Mesenteric fat pad (tissue), 1 donor: ENCODE data around the gene ZDHHC14. TPM values are rescaled to one million over a fixed set of nuclear protein-coding genes. Genes with fewer than 3 reads are reported as not detected.
A peak's percentile ranks its signal among the peaks of the same experiment; 100 is the strongest.

Source experiments
- DNase-seq: peaks from one replicate; pipeline ENCODE4 v3.0.0-alpha.2; 2020; ENCODE audit warnings: low spot score
- total RNA-seq: library from RNA; stranded (reverse); fragmentation: NEBNext Ultra II Directional; extraction: Animal tissue kit (Norgen Biotek cat#: 25700); gene quantifications from one replicate; pipeline ENCODE4 v1.2.1, GENCODE V29; 2021
- donor health status: DM: yes; HTN: yes; CAD: no.

Gene ZDHHC14
- total RNA-seq, 1 donor from 2014 or later = 8.5 TPM

- DNase-seq = peak; percentile 45
Observed at GRCh38 chr6:157609556-157609955, 228.6 kb downstream of the ZDHHC14 start.

- peak; percentile 84 for DNase-seq
Observed at GRCh38 chr6:157610451-157610999, 229.5 kb downstream of the ZDHHC14 start.

GRCh38 chr6:157611406-157611805 is 230.4 kb downstream of the ZDHHC14 start:
- DNase-seq = peak; percentile 45

GRCh38 chr6:157613011-157613522 is 232.1 kb downstream of the ZDHHC14 start:
- DNase-seq = no peak

GRCh38 chr6:157614026-157614568 is 233.1 kb downstream of the ZDHHC14 start:
- DNase-seq = no peak

GRCh38 chr6:157615420-157615769 is 234.4 kb downstream of the ZDHHC14 start:
- DNase-seq = no peak

- no peak for DNase-seq
Observed at GRCh38 chr6:157615951-157616350, 235.0 kb downstream of the ZDHHC14 start.

GRCh38 chr6:157620944-157621343 is 240.0 kb downstream of the ZDHHC14 start:
- no peak for DNase-seq

GRCh38 chr6:157621406-157621805 is 240.4 kb downstream of the ZDHHC14 start:
- peak; percentile 51 for DNase-seq

GRCh38 chr6:157622427-157622826 is 241.4 kb downstream of the ZDHHC14 start:
- DNase-seq = no peak

GRCh38 chr6:157625111-157625510 is 244.1 kb downstream of the ZDHHC14 start:
- no peak for DNase-seq

GRCh38 chr6:157625764-157626163 is 244.8 kb downstream of the ZDHHC14 start:
- DNase-seq = no peak

GRCh38 chr6:157627195-157627966 is 246.4 kb downstream of the ZDHHC14 start:
- DNase-seq = no peak

GRCh38 chr6:157628463-157628862 is 247.5 kb downstream of the ZDHHC14 start:
- DNase-seq = no peak

GRCh38 chr6:157629220-157629619 is 248.2 kb downstream of the ZDHHC14 start:
- DNase-seq = no peak

GRCh38 chr6:157630463-157631080 is 249.6 kb downstream of the ZDHHC14 start:
- no peak for DNase-seq

GRCh38 chr6:157631412-157631811 is 250.4 kb downstream of the ZDHHC14 start:
- no peak for DNase-seq

- DNase-seq = no peak
Observed at GRCh38 chr6:157631838-157632614, 251.0 kb downstream of the ZDHHC14 start.

GRCh38 chr6:157632821-157633220 is 251.8 kb downstream of the ZDHHC14 start:
- no peak for DNase-seq

- no peak for DNase-seq
Observed at GRCh38 chr6:157634546-157634945, 253.6 kb downstream of the ZDHHC14 start.
